Measurements from ENCODE around the gene HES4. TPM values are rescaled to one million over a fixed set of nuclear protein-coding genes. Genes with fewer than 3 reads are reported as not detected.

HES4 gene
- total and polyA plus RNA-seq, 10 of the 15 experiments (the other 5 are each of a cell fraction or from before 2014, with no cell fraction given), result 0.44 to 1.7 (median 0.85) TPM; not detected in 5

GRCh38 chr1:1020000-1020404 is 20.1 kb upstream of the HES4 start, which contains the start of gene AGRN (continued):
- TF ChIP-seq CEBPZ (IDR thresholded peaks at IDR 0.05; ENCODE audit: low read depth, low read length), result no peak
- TF ChIP-seq GATAD2B (conservative IDR thresholded peaks at IDR 0.05; ENCODE audit: low read depth), result peak; percentile 76; the same call in 1 of the 2 replicates
- TF ChIP-seq DPF2 (IDR thresholded peaks at IDR 0.05), result peak; percentile 48; the same call in 1 of the 2 replicates

GRCh38 chr1:1019122-1019999 is 19.5 kb upstream of the HES4 start:
- no TSS peak for BruUV-seq (replicated peaks)
- in situ Hi-C loops (cut with MboI), result no loop called here
- DNase-seq (ENCODE audit: low read depth, low spot score) (no peak), FAIRE-seq (peak; percentile 18), ATAC-seq (peak; percentile 64)
- SMC1A ChIA-PET (ENCODE audit: uncharacterized antibody, unreplicated experiment), result interaction anchor here (0.7 to 1.3 kb wide), 4 partner anchors 12 to 45 kb away, joined by 3 to 4 read pairs (median 3); no protein-coding TSS in a partner anchor
- H3K9ac ChIP-seq (ENCODE audit: control insufficient read depth, insufficient read depth, low read length), result peak overlapping the region; percentile 54; the same call in 1 of the 2 replicates
- RAD21 ChIA-PET (ENCODE audit: unreplicated experiment), result interaction anchor here (0.7 to 3.5 kb wide), 15 partner anchors 12 to 231 kb away, joined by 3 to 28 read pairs (median 3); no protein-coding TSS in a partner anchor
- peaks cover 14% of the 10 kb centered on the region for H3K4me1 ChIP-seq (ENCODE audit: control insufficient read depth, insufficient read depth, low read length)
- H3K4me3 ChIP-seq, result no peak overlapping the region
- WGBS (ENCODE audit: insufficient coverage, insufficient replicate concordance, low lambda C conversion rate, missing lambda C conversion rate), result 7% methylated on average over 13 of the region's 91 CpGs
- H3K27ac ChIP-seq (ENCODE audit: control insufficient read depth, insufficient read depth), result peak overlapping the region; percentile 65
- CTCF ChIA-PET, result interaction anchor here (0.8 to 7.4 kb wide), 8 partner anchors 13 to 352 kb away, joined by 3 to 68 read pairs (median 6); no protein-coding TSS in a partner anchor
- no peak overlapping the region; the same call in 1 of the 2 replicates for H2AFZ ChIP-seq (ENCODE audit: control insufficient read depth, low read depth, low read length)
- no peaks in the 10 kb centered on the region for H3K9me3 ChIP-seq (replicated peaks; ENCODE audit: control insufficient read depth, insufficient read depth, low read length)
- peaks cover 13% of the 10 kb centered on the region for H3K79me2 ChIP-seq (ENCODE audit: control insufficient read depth, insufficient read depth, low read length)
- no peaks in the 10 kb centered on the region for H3K27me3 ChIP-seq (replicated peaks in 1 of 2; ENCODE audit: control insufficient read depth in 2 of 2, insufficient read depth in 2 of 2, low read length in 1 of 2)
- POLR2A ChIA-PET, result interaction anchor here (0.7 to 2.1 kb wide), 3 partner anchors 14 to 27 kb away, joined by 3 to 6 read pairs (median 4); no protein-coding TSS in a partner anchor
- intact Hi-C loops (cut with micrococcal nuclease; ENCODE audit: unreplicated experiment), result loop anchor here (5.0 kb wide), 1 partner anchor 43 kb away; no protein-coding TSS in a partner anchor
- no peaks in the 10 kb centered on the region for H3K36me3 ChIP-seq (ENCODE audit: control insufficient read depth in 2 of 2, insufficient read depth in 2 of 2, low read length in 1 of 2)
- H4K20me1 ChIP-seq (ENCODE audit: control insufficient read depth, insufficient read depth), result no peaks in the 10 kb centered on the region
- no peak overlapping the region for H3K4me2 ChIP-seq (ENCODE audit: control insufficient read depth, insufficient read depth)
- TF ChIP-seq ZBTB11 (CRISPR knock-in tag; IDR thresholded peaks at IDR 0.05) (no peak), BHLHE40 (IDR thresholded peaks at IDR 0.05; ENCODE audit: borderline replicate concordance in 1 of 2, low read depth in 2 of 2, low read length in 1 of 2) (peak in 1 of 2 experiments; percentile 55; a peak in 2 of 4 replicates), ZSCAN29 (IDR thresholded peaks at IDR 0.05) (no peak), NFYB (IDR thresholded peaks at IDR 0.05; ENCODE audit: insufficient read depth, low read depth, low read length) (peak; percentile 52; the same call in 1 of the 2 replicates), FOXK2 (IDR thresholded peaks at IDR 0.05) (no peak), E4F1 (IDR thresholded peaks at IDR 0.05; ENCODE audit: borderline replicate concordance, partially characterized antibody) (no peak), SUZ12 (IDR thresholded peaks at IDR 0.05; ENCODE audit: unreplicated experiment) (no peak)

Measured in GM12878 (cell line).